Loucy (cell line): ENCODE results near the gene GPR26.

Source experiments
- H2AFZ ChIP-seq: fragments of 200-600 bp; sonication (generic); 2 replicates; pipeline ENCODE4 v1.6.0; 2016; ENCODE audit warnings: antibody characterized with exemption, mild to moderate bottlenecking, low read length, moderate library complexity
- H3F3A ChIP-seq: fragments of 200-600 bp; 2 replicates; pipeline ENCODE4 v1.6.0; 2016; ENCODE audit warnings: antibody characterized with exemption, low read depth, mild to moderate bottlenecking
- H3K27me3 ChIP-seq: fragments of 200-600 bp; sonication (generic); 2 replicates; pipeline ENCODE4 v1.6.1; 2014; ENCODE audit warnings: low read length, mild to moderate bottlenecking; ENCODE audit not compliant: insufficient read depth, poor library complexity, severe bottlenecking
- H3K36me3 ChIP-seq: fragments of 200-600 bp; sonication (generic); 2 replicates; pipeline ENCODE4 v1.6.1; 2016; ENCODE audit warnings: low read length; ENCODE audit not compliant: insufficient read depth
- H3K4me1 ChIP-seq: fragments of 200-600 bp; sonication (generic); 2 replicates; pipeline ENCODE4 v1.5.1; 2014; ENCODE audit warnings: low read length, mild to moderate bottlenecking; ENCODE audit not compliant: insufficient read depth, poor library complexity, severe bottlenecking
- H3K4me2 ChIP-seq: fragments of 200-600 bp; sonication (generic); 2 replicates; pipeline ENCODE4 v1.6.0; 2014; ENCODE audit warnings: antibody characterized with exemption, low read length, low read depth, mild to moderate bottlenecking; ENCODE audit not compliant: poor library complexity, severe bottlenecking
- H3K4me3 ChIP-seq: fragments of 200-600 bp; sonication (generic); 2 replicates; pipeline ENCODE4 v1.5.1; 2014; ENCODE audit warnings: low read length, mild to moderate bottlenecking, mixed read lengths; ENCODE audit not compliant: poor library complexity, severe bottlenecking
- H3K79me2 ChIP-seq: fragments of 200-600 bp; sonication (generic); 2 replicates; pipeline ENCODE4 v1.6.1; 2014; ENCODE audit warnings: low read length; ENCODE audit not compliant: insufficient read depth
- H3K9ac ChIP-seq: fragments of 200-600 bp; sonication (generic); 2 replicates; pipeline ENCODE4 v1.6.0; 2014; ENCODE audit warnings: mild to moderate bottlenecking, low read depth, low read length, moderate library complexity; ENCODE audit not compliant: poor library complexity, severe bottlenecking
- H3K9me2 ChIP-seq: fragments of 200-600 bp; sonication (generic); replicated peaks from 2 replicates; pipeline ENCODE4 v1.6.1; 2016; ENCODE audit warnings: low read depth, low read length, mixed read lengths
- H3K9me3 ChIP-seq: fragments of 200-600 bp; sonication (generic); 2 replicates; pipeline ENCODE4 v1.6.1; 2014; ENCODE audit warnings: mild to moderate bottlenecking, antibody characterized with exemption, low read length, low read depth; ENCODE audit not compliant: insufficient read depth
- H4K20me1 ChIP-seq: fragments of 200-600 bp; sonication (generic); 2 replicates; pipeline ENCODE4 v1.6.0; 2014; ENCODE audit warnings: antibody characterized with exemption, low read length, mild to moderate bottlenecking; ENCODE audit not compliant: insufficient read depth, poor library complexity, severe bottlenecking
- EZH2phosphoT487 ChIP-seq: fragments of 200-600 bp; IDR thresholded peaks from 2 replicates; pipeline ENCODE4 v1.6.1; 2018; ENCODE audit warnings: antibody characterized with exemption, mild to moderate bottlenecking, moderate library complexity, borderline replicate concordance
- TF ChIP-seq, protein P1 (sequence below): fragments of 200-600 bp; sonication (generic); conservative IDR thresholded peaks from 2 replicates; pipeline ENCODE4 v1.5.1; 2014; ENCODE audit warnings: mild to moderate bottlenecking, antibody characterized with exemption, low read length

GPR26 gene

DNA sequence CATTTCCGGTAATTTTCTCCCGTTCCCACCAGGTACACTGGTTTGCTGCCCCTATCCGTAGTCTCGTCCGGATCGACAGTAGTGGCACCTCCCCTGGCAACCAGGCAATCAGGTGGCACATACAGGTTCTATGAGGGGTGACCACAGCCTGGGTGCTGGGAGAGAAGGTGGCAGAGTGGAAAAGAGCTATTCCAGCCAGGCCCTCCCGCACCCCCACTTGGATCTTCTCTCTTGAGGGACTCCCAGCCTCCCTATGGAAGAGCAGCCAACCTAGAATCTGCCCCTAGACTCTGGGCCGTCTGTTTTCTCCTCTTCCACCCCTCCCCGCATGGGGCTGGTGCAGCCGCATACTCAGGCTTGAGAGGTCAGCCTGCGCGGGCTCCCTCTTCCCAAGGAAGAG is 58.6 kb downstream of the GPR26 start:
- no peaks in the 10 kb centered on the region for H3K36me3 ChIP-seq
- no peaks in the 10 kb centered on the region for H3K27me3 ChIP-seq
- H3K4me1 ChIP-seq: no peaks in the 10 kb centered on the region
- TF ChIP-seq, protein P1, sequence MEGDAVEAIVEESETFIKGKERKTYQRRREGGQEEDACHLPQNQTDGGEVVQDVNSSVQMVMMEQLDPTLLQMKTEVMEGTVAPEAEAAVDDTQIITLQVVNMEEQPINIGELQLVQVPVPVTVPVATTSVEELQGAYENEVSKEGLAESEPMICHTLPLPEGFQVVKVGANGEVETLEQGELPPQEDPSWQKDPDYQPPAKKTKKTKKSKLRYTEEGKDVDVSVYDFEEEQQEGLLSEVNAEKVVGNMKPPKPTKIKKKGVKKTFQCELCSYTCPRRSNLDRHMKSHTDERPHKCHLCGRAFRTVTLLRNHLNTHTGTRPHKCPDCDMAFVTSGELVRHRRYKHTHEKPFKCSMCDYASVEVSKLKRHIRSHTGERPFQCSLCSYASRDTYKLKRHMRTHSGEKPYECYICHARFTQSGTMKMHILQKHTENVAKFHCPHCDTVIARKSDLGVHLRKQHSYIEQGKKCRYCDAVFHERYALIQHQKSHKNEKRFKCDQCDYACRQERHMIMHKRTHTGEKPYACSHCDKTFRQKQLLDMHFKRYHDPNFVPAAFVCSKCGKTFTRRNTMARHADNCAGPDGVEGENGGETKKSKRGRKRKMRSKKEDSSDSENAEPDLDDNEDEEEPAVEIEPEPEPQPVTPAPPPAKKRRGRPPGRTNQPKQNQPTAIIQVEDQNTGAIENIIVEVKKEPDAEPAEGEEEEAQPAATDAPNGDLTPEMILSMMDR: no peak
- TF ChIP-seq EZH2phosphoT487: no peak
- H3K9ac ChIP-seq: no peak overlapping the region
- no peaks in the 10 kb centered on the region for H3K79me2 ChIP-seq
- no peaks in the 10 kb centered on the region for H3K9me2 ChIP-seq
- H3K4me2 ChIP-seq: no peak overlapping the region
- H3K9me3 ChIP-seq: no peaks in the 10 kb centered on the region; the same call in none of the 2 replicates
- no peak overlapping the region for H2AFZ ChIP-seq
- H3K4me3 ChIP-seq: no peak overlapping the region
- H3F3A ChIP-seq: no peaks in the 10 kb centered on the region
- H4K20me1 ChIP-seq: no peaks in the 10 kb centered on the region

DNA sequence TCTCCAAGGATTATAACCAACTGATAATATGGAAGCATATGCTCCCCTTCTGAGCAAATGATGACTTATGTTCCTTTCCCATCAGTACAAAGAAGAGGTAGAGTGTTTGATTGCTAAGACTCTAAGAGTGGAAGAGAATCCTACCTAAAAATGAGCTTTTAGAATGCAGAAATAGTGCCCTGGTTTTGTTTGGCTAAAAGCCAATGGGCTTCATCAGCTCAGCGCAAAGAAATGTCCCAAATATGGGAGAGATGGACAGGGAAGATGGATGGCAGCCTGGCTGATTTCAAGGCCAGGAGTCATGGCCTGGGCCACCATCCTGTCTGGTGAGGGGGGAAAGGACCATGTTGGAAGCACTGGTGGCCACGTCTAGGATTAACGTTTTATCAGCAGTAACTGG is 60.2 kb downstream of the GPR26 start:
- TF ChIP-seq EZH2phosphoT487: no peak
- TF ChIP-seq, protein P1: no peak

GRCh38 chr10:123726836-123727235 is 60.7 kb downstream of the GPR26 start:
- Histone ChIP-seq H3K27me3 (no peaks in the 10 kb centered on the region), H3K4me3 (no peak overlapping the region), H3K9me2 (no peaks in the 10 kb centered on the region), H4K20me1 (no peaks in the 10 kb centered on the region), H3K4me1 (no peaks in the 10 kb centered on the region), H3K36me3 (no peaks in the 10 kb centered on the region), H3K9ac (no peak overlapping the region), H3K4me2 (no peak overlapping the region), H2AFZ (no peak overlapping the region), H3K9me3 (no peaks in the 10 kb centered on the region; the same call in none of the 2 replicates), H3F3A (no peaks in the 10 kb centered on the region), H3K79me2 (no peaks in the 10 kb centered on the region)
- TF ChIP-seq, protein P1: no peak
- no peak for TF ChIP-seq EZH2phosphoT487

More for the DNA sequence above, 60.2 kb downstream of the GPR26 start:
- no peaks in the 10 kb centered on the region; the same call in none of the 2 replicates for H3K9me3 ChIP-seq
- no peaks in the 10 kb centered on the region for H4K20me1 ChIP-seq
- no peaks in the 10 kb centered on the region for H3K27me3 ChIP-seq
- no peak overlapping the region for H3K4me3 ChIP-seq
- no peak overlapping the region for H2AFZ ChIP-seq
- no peaks in the 10 kb centered on the region for H3K36me3 ChIP-seq
- no peak overlapping the region for H3K4me2 ChIP-seq
- no peaks in the 10 kb centered on the region for H3K4me1 ChIP-seq
- H3K9me2 ChIP-seq: no peaks in the 10 kb centered on the region
- no peaks in the 10 kb centered on the region for H3K79me2 ChIP-seq
- no peak overlapping the region for H3K9ac ChIP-seq
- no peaks in the 10 kb centered on the region for H3F3A ChIP-seq
